H1 (cell line): ENCODE data around the gene WIPF1. TPM values are rescaled to one million over a fixed set of nuclear protein-coding genes. Genes with fewer than 3 reads are reported as not detected.

Source experiments
- CTCF ChIA-PET: fragments of 300-600 bp; sonication (Branson Sonifier 250); formaldehyde crosslinking; loops from one replicate; lab custom pipeline; 2021; ENCODE audit not compliant: partially characterized antibody; lab: Charles Lee
- POLR2A ChIA-PET: fragments of 300-600 bp; sonication (Branson Sonifier 250); formaldehyde crosslinking; loops from one replicate; lab custom pipeline; 2021; ENCODE audit warnings: inconsistent platforms; ENCODE audit not compliant: partially characterized antibody; lab: Charles Lee
- DNase-seq, 2 experiments: peaks; one replicate each; pipeline versions ENCODE4 v3.0.0 to v3.0.0-alpha.2; 2010 to 2022; ENCODE audit warnings: low spot score in 2 of 2, low read depth in 1 of 2, mixed read lengths in 1 of 2
- FAIRE-seq: peaks from 2 replicates; lab custom pipeline; 2011; peaks lifted over from hg19 to GRCh38; lab: Jason Lieb, UNC
- H2AFZ ChIP-seq: 2 replicates; pipeline ENCODE4 v1.8.1; 2012; ENCODE audit warnings: low read length, inconsistent platforms
- H2AK5ac ChIP-seq: 2 replicates; pipeline ENCODE4 v1.6.1; 2013; ENCODE audit warnings: low read depth, low read length
- H2BK120ac ChIP-seq: replicated peaks from 2 replicates; pipeline ENCODE3; 2013; ENCODE audit warnings: low read depth, low read length, inconsistent platforms
- H2BK12ac ChIP-seq: 2 replicates; pipeline ENCODE4 v1.6.1; 2013; ENCODE audit warnings: low read depth, low read length
- H2BK15ac ChIP-seq: 2 replicates; pipeline ENCODE4 v1.6.1; 2013; ENCODE audit warnings: low read length
- H2BK20ac ChIP-seq: 2 replicates; pipeline ENCODE4 v1.6.1; 2013; ENCODE audit warnings: low read length
- H2BK5ac ChIP-seq: 2 replicates; pipeline ENCODE4 v1.6.1; 2013; ENCODE audit warnings: low read depth, low read length
- H3K14ac ChIP-seq: 2 replicates; pipeline ENCODE4 v1.6.1; 2013; ENCODE audit warnings: inconsistent platforms; ENCODE audit not compliant: insufficient read length
- H3K18ac ChIP-seq: 2 replicates; pipeline ENCODE4 v1.6.1; 2013; ENCODE audit warnings: low read length; ENCODE audit errors: extremely low read depth
- H3K23ac ChIP-seq: 2 replicates; pipeline ENCODE4 v1.6.1; 2013; ENCODE audit warnings: inconsistent platforms; ENCODE audit not compliant: insufficient read length
- H3K23me2 ChIP-seq: 2 replicates; pipeline ENCODE4 v1.6.1; 2013; ENCODE audit warnings: low read depth, low read length
- H3K27ac ChIP-seq: 2 replicates; pipeline ENCODE4 v1.6.1; 2011; ENCODE audit warnings: low read depth, low read length, inconsistent platforms
- H3K27me3 ChIP-seq, 4 experiments: replicated peaks in 1 of 4; 1 replicate in 1 of 4; 2 replicates in 3 of 4; pipeline versions ENCODE4 v1.6.1 to v1.8.1; 2011 to 2013; ENCODE audit warnings: low read length in 3 of 4, mild to moderate bottlenecking in 3 of 4, inconsistent platforms in 2 of 4, mixed read lengths in 2 of 4, moderate library complexity in 1 of 4; ENCODE audit not compliant: control insufficient read depth in 3 of 4, insufficient read depth in 3 of 4; ENCODE audit errors: extremely low read depth in 1 of 4
- H3K36me3 ChIP-seq, 4 experiments: 2 replicates each; pipeline versions ENCODE4 v1.6.1 to v1.8.1; 2011 to 2013; ENCODE audit warnings: mild to moderate bottlenecking in 4 of 4, low read length in 3 of 4, moderate library complexity in 2 of 4, control low read depth in 1 of 4, inconsistent platforms in 1 of 4; ENCODE audit not compliant: insufficient read depth in 4 of 4, control insufficient read depth in 2 of 4
- H3K4ac ChIP-seq: replicated peaks from 2 replicates; pipeline ENCODE3; 2013; ENCODE audit warnings: low read length, low read depth, mixed read lengths, inconsistent platforms; ENCODE audit not compliant: insufficient read length
- H3K4me1 ChIP-seq, 4 experiments: replicated peaks in 1 of 4; 1 replicate in 1 of 4; 2 replicates in 3 of 4; pipeline versions ENCODE4 v1.6.1 to v1.8.1; 2011 to 2013; ENCODE audit warnings: low read length in 3 of 4, inconsistent platforms in 2 of 4, mixed read lengths in 1 of 4; ENCODE audit not compliant: insufficient read depth in 4 of 4, control insufficient read depth in 3 of 4
- H3K4me2 ChIP-seq, 2 experiments: 2 replicates each; pipeline versions ENCODE4 v1.6.1 to v1.8.1; 2011 to 2013; ENCODE audit warnings: low read depth in 2 of 2, low read length in 2 of 2, control low read depth in 1 of 2, inconsistent platforms in 1 of 2, mild to moderate bottlenecking in 1 of 2; ENCODE audit not compliant: insufficient read depth in 1 of 2
- H3K4me3 ChIP-seq, 4 experiments: fragments of 200-600, 300-600 bp in 1 of 4; sonication (generic), shearing (Covaris generic), sonication (Bioruptor Twin) in 1 of 4; 2 replicates each; pipeline versions ENCODE4 v1.5.1 to v1.8.1; 2011 to 2016; ENCODE audit warnings: low read length in 4 of 4, low read depth in 3 of 4, control low read depth in 2 of 4, inconsistent platforms in 2 of 4, mild to moderate bottlenecking in 2 of 4, mixed read lengths in 1 of 4, moderate library complexity in 1 of 4; ENCODE audit not compliant: insufficient read depth in 2 of 4; ENCODE audit errors: extremely low read depth in 1 of 4
- H3K56ac ChIP-seq: replicated peaks from 2 replicates; pipeline ENCODE3; 2013; ENCODE audit warnings: low read depth, mild to moderate bottlenecking, mixed read lengths, low read length, inconsistent platforms; ENCODE audit not compliant: insufficient read length
- H3K79me1 ChIP-seq: 2 replicates; pipeline ENCODE4 v1.6.1; 2013; ENCODE audit warnings: low read depth, low read length, control low read depth
- H3K79me2 ChIP-seq, 2 experiments: 2 replicates each; pipeline versions ENCODE4 v1.6.1 to v1.8.1; 2012 to 2013; ENCODE audit warnings: low read length in 2 of 2, mild to moderate bottlenecking in 2 of 2, inconsistent platforms in 1 of 2; ENCODE audit not compliant: insufficient read depth in 2 of 2, control insufficient read depth in 1 of 2
- H3K9ac ChIP-seq, 4 experiments: replicated peaks in 1 of 4; 1 replicate in 1 of 4; 2 replicates in 3 of 4; pipeline versions ENCODE4 v1.6.1 to v1.8.1; 2011 to 2013; ENCODE audit warnings: low read depth in 3 of 4, low read length in 3 of 4, control low read depth in 2 of 4, mild to moderate bottlenecking in 2 of 4, moderate library complexity in 2 of 4, inconsistent platforms in 1 of 4; ENCODE audit errors: extremely low read depth in 1 of 4
- H3K9me3 ChIP-seq, 2 experiments: 2 replicates each; pipeline versions ENCODE4 v1.6.1 to v1.8.1; 2012 to 2013; ENCODE audit warnings: mild to moderate bottlenecking in 2 of 2, moderate library complexity in 2 of 2, control low read depth in 1 of 2, inconsistent platforms in 1 of 2, low read depth in 1 of 2, low read length in 1 of 2, mixed read lengths in 1 of 2; ENCODE audit not compliant: insufficient read depth in 2 of 2
- H4K20me1 ChIP-seq, 2 experiments: replicated peaks in 1 of 2; 2 replicates each; pipeline versions ENCODE3 to v1.8.1; 2011 to 2013; ENCODE audit warnings: inconsistent platforms in 2 of 2, low read length in 2 of 2, mild to moderate bottlenecking in 1 of 2; ENCODE audit not compliant: insufficient read depth in 2 of 2, control insufficient read depth in 1 of 2
- H4K5ac ChIP-seq: 2 replicates; pipeline ENCODE4 v1.6.1; 2013; ENCODE audit warnings: low read length, low read depth, mixed read lengths, inconsistent platforms; ENCODE audit not compliant: insufficient read length
- H4K8ac ChIP-seq: 2 replicates; pipeline ENCODE4 v1.8.0; 2013; ENCODE audit warnings: mild to moderate bottlenecking, moderate library complexity, low read length, inconsistent platforms; ENCODE audit not compliant: insufficient read depth; ENCODE audit errors: extremely low read depth
- H4K91ac ChIP-seq: replicated peaks from 2 replicates; pipeline ENCODE3; 2013; ENCODE audit warnings: low read length, mixed read lengths, inconsistent platforms; ENCODE audit not compliant: insufficient read length
- ATF2 ChIP-seq: IDR thresholded peaks from 2 replicates; pipeline ENCODE4 v1.6.1; 2012; ENCODE audit warnings: low read length, inconsistent platforms
- BACH1 ChIP-seq: IDR thresholded peaks from 2 replicates; pipeline ENCODE4 v1.6.1; 2012; ENCODE audit warnings: low read length, improper control_type of control experiment
- CEBPB ChIP-seq: IDR thresholded peaks from 2 replicates; pipeline ENCODE4 v1.6.1; 2012; ENCODE audit warnings: low read depth, low read length
- EZH2 ChIP-seq: fragments of 200-600 bp; sonication (generic); IDR thresholded peaks from 2 replicates; pipeline ENCODE4 v1.7.1; 2012; ENCODE audit warnings: low read depth, mild to moderate bottlenecking, moderate library complexity, low read length, inconsistent platforms; ENCODE audit not compliant: severe bottlenecking
- GTF2F1 ChIP-seq: IDR thresholded peaks from 2 replicates; pipeline ENCODE4 v1.6.1; 2012; ENCODE audit warnings: low read depth, low read length, improper control_type of control experiment, borderline replicate concordance
- JUN ChIP-seq: IDR thresholded peaks from 2 replicates; pipeline ENCODE4 v1.6.1; 2011; ENCODE audit warnings: low read depth, mild to moderate bottlenecking, improper control_type of control experiment, low read length
- NRF1 ChIP-seq: IDR thresholded peaks from 2 replicates; pipeline ENCODE4 v1.6.1; 2011; ENCODE audit warnings: mild to moderate bottlenecking, low read depth, low read length, improper control_type of control experiment
- PHF8 ChIP-seq: fragments of 200-600 bp; sonication (generic); conservative IDR thresholded peaks from 2 replicates; pipeline ENCODE4 v1.7.1; 2012; ENCODE audit warnings: low read depth, mild to moderate bottlenecking, inconsistent platforms, low read length, moderate library complexity
- POLR2AphosphoS5 ChIP-seq: IDR thresholded peaks from 2 replicates; pipeline ENCODE4 v1.6.1; 2011; ENCODE audit warnings: low read depth, low read length
- RBBP5 ChIP-seq: IDR thresholded peaks from 2 replicates; pipeline ENCODE4 v1.7.1; 2012; ENCODE audit warnings: low read depth, mild to moderate bottlenecking, inconsistent platforms, low read length, moderate library complexity, borderline replicate concordance
- SP1 ChIP-seq: IDR thresholded peaks from 2 replicates; pipeline ENCODE4 v1.6.1; 2011; ENCODE audit warnings: low read depth, low read length
- SUZ12 ChIP-seq: fragments of 200-600 bp; sonication (generic); IDR thresholded peaks from 2 replicates; pipeline ENCODE4 v1.6.1; 2012; ENCODE audit warnings: mild to moderate bottlenecking, inconsistent platforms, low read length, moderate library complexity, mixed read lengths
- TBP ChIP-seq: IDR thresholded peaks from 2 replicates; pipeline ENCODE4 v1.6.1; 2011; ENCODE audit warnings: low read depth, low read length, improper control_type of control experiment
- WGBS, 2 experiments: shearing (Covaris generic) in 1 of 2; methylation state at CpG; one replicate each; pipeline versions ENCODE4 v1.1.6 to v1.1.7; 2013 to 2015; ENCODE audit warnings: low lambda C conversion rate in 2 of 2, mixed read lengths in 2 of 2, inconsistent platforms in 1 of 2, low coverage in 1 of 2, missing lambda C conversion rate in 1 of 2; ENCODE audit not compliant: insufficient replicate concordance in 2 of 2, insufficient coverage in 1 of 2, insufficient read length in 1 of 2; ENCODE audit errors: extremely low coverage in 1 of 2, missing lambda C conversion rate in 1 of 2; 5-methylcytosine and 5-hydroxymethylcytosine counted together
- polyA plus RNA-seq, 7 experiments: library from polyadenylated mRNA; depleted of rRNA in 3 of 7; stranded (reverse) in 5 of 7; unstranded in 2 of 7; fragments of >200 nt in 5 of 7; fragments of 200-250 nt in 2 of 7; gene quantifications; 1 replicate in 5 of 7; 2 replicates in 1 of 7; 4 replicates in 1 of 7; pipeline versions ENCODE4 v1.2.1 to v1.2.3, GENCODE V29; 2011 to 2013; ENCODE audit warnings: missing spikeins in 2 of 7, mixed read lengths in 2 of 7
- total RNA-seq: library from RNA; stranded (reverse); fragmentation: NEBNext Ultra II Directional; extraction: Animal tissue kit (Norgen Biotek cat#: 25700); gene quantifications from 2 replicates; pipeline ENCODE4 v1.2.1, GENCODE V29; 2021

WIPF1 gene
- total and polyA plus RNA-seq, 2 of the 8 experiments (the other 6 are each of a cell fraction or from before 2014, with no cell fraction given) = 4.7 to 5.2 TPM

- no peak overlapping the region for H3K4ac ChIP-seq
- H3K9me3 ChIP-seq = no peaks in the 10 kb centered on the region
- H3K23me2 ChIP-seq = no peaks in the 10 kb centered on the region
- no peak overlapping the region for H2BK12ac ChIP-seq
- 85% methylated on average over 4 of the region's 4 CpGs; no CpG with 5 or more reads in 1 of the 2 experiments for WGBS, 2 experiments
- no peak for DNase-seq
- no peak overlapping the region for H2AFZ ChIP-seq
- POLR2A ChIA-PET = no interaction called here
- no peaks in the 10 kb centered on the region for H3K4me1 ChIP-seq
- H2BK5ac ChIP-seq = no peak overlapping the region
- no peaks in the 10 kb centered on the region for H4K20me1 ChIP-seq
- no peak overlapping the region for H3K14ac ChIP-seq
- no peak overlapping the region for H2BK120ac ChIP-seq
- no peaks in the 10 kb centered on the region for H3K79me2 ChIP-seq
- H3K23ac ChIP-seq = no peak overlapping the region
- H3K4me3 ChIP-seq = no peak overlapping the region
- H3K56ac ChIP-seq = no peak overlapping the region
- no peaks in the 10 kb centered on the region for H3K79me1 ChIP-seq
- H4K5ac ChIP-seq = no peak overlapping the region
- CTCF ChIA-PET = interaction anchor here (0.8 to 2.3 kb wide), 3 partner anchors 11 to 153 kb away, joined by 3 to 9 read pairs (median 3); no protein-coding TSS in a partner anchor
- H4K91ac ChIP-seq = no peak overlapping the region
- H3K18ac ChIP-seq = no peak overlapping the region
- FAIRE-seq = no peak
- no peak overlapping the region for H2BK20ac ChIP-seq
- H3K9ac ChIP-seq = no peak overlapping the region
- H2AK5ac ChIP-seq = no peak overlapping the region
- no peak overlapping the region for H2BK15ac ChIP-seq
- H3K4me2 ChIP-seq = no peak overlapping the region
- no peaks in the 10 kb centered on the region for H3K27me3 ChIP-seq
- H3K27ac ChIP-seq = no peak overlapping the region
- H3K36me3 ChIP-seq = no peaks in the 10 kb centered on the region
- no peak overlapping the region for H4K8ac ChIP-seq
- TF ChIP-seq POLR2AphosphoS5 (no peak), JUN (no peak), GTF2F1 (no peak), TBP (no peak), SP1 (no peak), PHF8 (no peak), RBBP5 (no peak), BACH1 (no peak), EZH2 (no peak), NRF1 (no peak), ATF2 (no peak), CEBPB (no peak), SUZ12 (no peak)
These were observed 18.4 kb upstream of the WIPF1 start for GRCh38 chr2:174615871-174616436.
